OCI-LY7 (cell line): Measurements from ENCODE around the gene YY1.

ENCODE experiments used
- EZH2phosphoT487 ChIP-seq: fragments of 200-600 bp; sonication (generic); IDR thresholded peaks from 2 replicates; pipeline ENCODE4 v1.6.1; 2018; ENCODE audit warnings: low read depth, borderline replicate concordance, mild to moderate bottlenecking, mixed run types, antibody characterized with exemption, low read length, moderate library complexity, mixed read lengths
- TF ChIP-seq, protein P1 (sequence below): fragments of 200-600 bp; sonication (generic); conservative IDR thresholded peaks from 2 replicates; pipeline ENCODE4 v1.5.1; 2014; ENCODE audit warnings: mild to moderate bottlenecking, antibody characterized with exemption, low read length, moderate library complexity, mixed read lengths

GRCh38 chr14:100330007-100330344, 91.0 kb downstream of the YY1 start:
- TF ChIP-seq, protein P1, sequence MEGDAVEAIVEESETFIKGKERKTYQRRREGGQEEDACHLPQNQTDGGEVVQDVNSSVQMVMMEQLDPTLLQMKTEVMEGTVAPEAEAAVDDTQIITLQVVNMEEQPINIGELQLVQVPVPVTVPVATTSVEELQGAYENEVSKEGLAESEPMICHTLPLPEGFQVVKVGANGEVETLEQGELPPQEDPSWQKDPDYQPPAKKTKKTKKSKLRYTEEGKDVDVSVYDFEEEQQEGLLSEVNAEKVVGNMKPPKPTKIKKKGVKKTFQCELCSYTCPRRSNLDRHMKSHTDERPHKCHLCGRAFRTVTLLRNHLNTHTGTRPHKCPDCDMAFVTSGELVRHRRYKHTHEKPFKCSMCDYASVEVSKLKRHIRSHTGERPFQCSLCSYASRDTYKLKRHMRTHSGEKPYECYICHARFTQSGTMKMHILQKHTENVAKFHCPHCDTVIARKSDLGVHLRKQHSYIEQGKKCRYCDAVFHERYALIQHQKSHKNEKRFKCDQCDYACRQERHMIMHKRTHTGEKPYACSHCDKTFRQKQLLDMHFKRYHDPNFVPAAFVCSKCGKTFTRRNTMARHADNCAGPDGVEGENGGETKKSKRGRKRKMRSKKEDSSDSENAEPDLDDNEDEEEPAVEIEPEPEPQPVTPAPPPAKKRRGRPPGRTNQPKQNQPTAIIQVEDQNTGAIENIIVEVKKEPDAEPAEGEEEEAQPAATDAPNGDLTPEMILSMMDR, result no peak
- no peak for TF ChIP-seq EZH2phosphoT487
